Panc1 (cell line): ENCODE measurements around the gene LMO1. TPM values are rescaled to one million over a fixed set of nuclear protein-coding genes. Genes with fewer than 3 reads are reported as not detected.

Source experiments
- ATAC-seq: fragments of 200-7000 bp; cut with Tn5 transposase; 2 replicates; pipeline ENCODE4 v1.9.1; 2020; ENCODE audit warnings: mild to moderate bottlenecking, moderate library complexity
- BruUV-seq: library from RNA; stranded (reverse); fragments of 400-500 nt; replicated peaks from 2 replicates; lab custom pipeline; 2021; lab: Mats Ljungman, UMichigan
- CTCF ChIA-PET: fragments of 300-600 bp; sonication (Branson Sonifier 250); formaldehyde crosslinking; loops from one replicate; lab custom pipeline; 2022; ENCODE audit warnings: antibody characterized with exemption; lab: Charles Lee
- POLR2A ChIA-PET: fragments of 300-600 bp; sonication (Branson Sonifier 250); formaldehyde crosslinking; loops from one replicate; lab custom pipeline; 2022; ENCODE audit warnings: antibody characterized with exemption; lab: Charles Lee
- DNase-seq: peaks from one replicate; pipeline ENCODE4 v3.0.0-alpha.2; 2010; ENCODE audit warnings: low read depth, low spot score
- H3K27ac ChIP-seq: 2 replicates; pipeline ENCODE4 v1.5.1; 2011; ENCODE audit warnings: mild to moderate bottlenecking, low read length, inconsistent platforms
- H3K27me3 ChIP-seq: fragments of 200-500 bp; sonication (Bioruptor generic); 2 replicates; pipeline ENCODE4 v1.6.0; 2014; ENCODE audit warnings: low read length, inconsistent platforms; ENCODE audit not compliant: control insufficient read depth, insufficient read depth
- H3K36me3 ChIP-seq: fragments of 200-500 bp; sonication (Bioruptor generic); 2 replicates; pipeline ENCODE4 v1.5.1; 2014; ENCODE audit warnings: inconsistent platforms, mild to moderate bottlenecking, low read length, moderate library complexity; ENCODE audit not compliant: control insufficient read depth, insufficient read depth
- H3K4me1 ChIP-seq: 2 replicates; pipeline ENCODE4 v1.5.1; 2011; ENCODE audit warnings: inconsistent platforms, mild to moderate bottlenecking, low read length, moderate library complexity; ENCODE audit not compliant: control insufficient read depth, insufficient read depth
- H3K4me3 ChIP-seq, 2 experiments: 2 replicates each; pipeline ENCODE4 v1.5.1; 2011 to 2012; ENCODE audit warnings: low read depth in 2 of 2, low read length in 2 of 2, mild to moderate bottlenecking in 2 of 2, inconsistent platforms in 1 of 2, moderate library complexity in 1 of 2
- H3K9me3 ChIP-seq: fragments of 200-500 bp; sonication (Bioruptor generic); 2 replicates; pipeline ENCODE4 v1.5.1; 2014; ENCODE audit warnings: low read depth, mild to moderate bottlenecking, inconsistent platforms, low read length, moderate library complexity; ENCODE audit not compliant: control insufficient read depth, insufficient read depth
- POLR2AphosphoS5 ChIP-seq: IDR thresholded peaks from 2 replicates; pipeline ENCODE4 v1.6.1; 2012; ENCODE audit warnings: mild to moderate bottlenecking, low read depth, low read length, moderate library complexity
- SIN3A ChIP-seq: IDR thresholded peaks from 2 replicates; pipeline ENCODE4 v1.6.1; 2012; ENCODE audit warnings: low read depth, mild to moderate bottlenecking, low read length, moderate library complexity, borderline replicate concordance; ENCODE audit not compliant: insufficient read depth
- TCF7L2 ChIP-seq: IDR thresholded peaks from 2 replicates; pipeline ENCODE4 v1.6.1; 2011; ENCODE audit warnings: mild to moderate bottlenecking, low read depth, low read length, inconsistent platforms
- in situ Hi-C: cut with HindIII; loops from 2 replicates; pipeline ENCODE4 v1.10.0; 2016; ENCODE audit warnings: low sequenced_read_pairs, low pct_unique_long_range_greater_than_20kb
- intact Hi-C: fragments of 100-400 bp; cut with micrococcal nuclease; formaldehyde crosslinking; loops from one replicate; pipeline ENCODE4 v1.10.0; 2022; ENCODE audit not compliant: unreplicated experiment
- total RNA-seq: library from RNA; stranded (reverse); gene quantifications from one replicate; pipeline ENCODE4 v1.2.1, GENCODE V29; 2021; ENCODE audit not compliant: unreplicated experiment
- TF ChIP-seq, protein P1 (sequence below): fragments of 450-650 bp; IDR thresholded peaks from 2 replicates; pipeline ENCODE4 v1.5.1; 2017; ENCODE audit warnings: mild to moderate bottlenecking
- TF ChIP-seq, protein P2 (sequence below), 2 experiments: IDR thresholded peaks; 2 replicates each; pipeline ENCODE4 v1.6.1; 2011 to 2012; ENCODE audit warnings: low read depth in 2 of 2, control low read depth in 1 of 2, low read length in 1 of 2, mild to moderate bottlenecking in 1 of 2, moderate library complexity in 1 of 2; ENCODE audit not compliant: insufficient read depth in 1 of 2

LMO1 gene
- total RNA-seq, 1 experiment from 2014 or later = not detected

DNA sequence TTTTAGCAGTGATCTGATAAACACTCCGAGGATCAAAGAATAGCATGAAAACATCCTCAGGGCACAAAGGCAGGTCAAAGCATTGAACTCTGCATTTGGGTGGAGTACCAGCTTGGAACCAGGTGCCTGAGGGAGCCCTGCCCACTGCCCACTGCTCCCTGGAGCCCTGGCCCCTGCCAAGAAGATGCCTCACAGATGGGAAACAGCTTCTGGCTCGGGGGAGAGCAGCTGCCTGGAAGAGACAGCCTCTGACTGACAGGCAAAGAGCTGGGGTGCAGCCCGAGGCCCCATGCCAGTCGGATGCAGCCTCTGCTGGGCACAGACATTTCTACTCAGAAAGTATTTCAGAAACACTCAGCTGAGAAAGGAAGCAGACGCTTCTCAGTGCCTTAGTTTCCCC is 13.2 kb downstream of the LMO1 start:
- in situ Hi-C loops = no loop called here
- intact Hi-C loops = no loop called here
- H3K36me3 ChIP-seq = no peaks in the 10 kb centered on the region
- ATAC-seq (no peak), DNase-seq (no peak)
- no peaks in the 10 kb centered on the region for H3K9me3 ChIP-seq
- H3K4me1 ChIP-seq = no peaks in the 10 kb centered on the region
- ChIA-PET CTCF (no interaction called here), POLR2A (interaction anchor here (0.6 kb wide), 1 partner anchor 64 kb away, joined by 4 read pairs; no protein-coding TSS in a partner anchor)
- no peak overlapping the region for H3K4me3 ChIP-seq
- peaks cover 15% of the 10 kb centered on the region for H3K27me3 ChIP-seq
- TF ChIP-seq, protein P1, sequence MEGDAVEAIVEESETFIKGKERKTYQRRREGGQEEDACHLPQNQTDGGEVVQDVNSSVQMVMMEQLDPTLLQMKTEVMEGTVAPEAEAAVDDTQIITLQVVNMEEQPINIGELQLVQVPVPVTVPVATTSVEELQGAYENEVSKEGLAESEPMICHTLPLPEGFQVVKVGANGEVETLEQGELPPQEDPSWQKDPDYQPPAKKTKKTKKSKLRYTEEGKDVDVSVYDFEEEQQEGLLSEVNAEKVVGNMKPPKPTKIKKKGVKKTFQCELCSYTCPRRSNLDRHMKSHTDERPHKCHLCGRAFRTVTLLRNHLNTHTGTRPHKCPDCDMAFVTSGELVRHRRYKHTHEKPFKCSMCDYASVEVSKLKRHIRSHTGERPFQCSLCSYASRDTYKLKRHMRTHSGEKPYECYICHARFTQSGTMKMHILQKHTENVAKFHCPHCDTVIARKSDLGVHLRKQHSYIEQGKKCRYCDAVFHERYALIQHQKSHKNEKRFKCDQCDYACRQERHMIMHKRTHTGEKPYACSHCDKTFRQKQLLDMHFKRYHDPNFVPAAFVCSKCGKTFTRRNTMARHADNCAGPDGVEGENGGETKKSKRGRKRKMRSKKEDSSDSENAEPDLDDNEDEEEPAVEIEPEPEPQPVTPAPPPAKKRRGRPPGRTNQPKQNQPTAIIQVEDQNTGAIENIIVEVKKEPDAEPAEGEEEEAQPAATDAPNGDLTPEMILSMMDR = no peak
- TF ChIP-seq, protein P2, sequence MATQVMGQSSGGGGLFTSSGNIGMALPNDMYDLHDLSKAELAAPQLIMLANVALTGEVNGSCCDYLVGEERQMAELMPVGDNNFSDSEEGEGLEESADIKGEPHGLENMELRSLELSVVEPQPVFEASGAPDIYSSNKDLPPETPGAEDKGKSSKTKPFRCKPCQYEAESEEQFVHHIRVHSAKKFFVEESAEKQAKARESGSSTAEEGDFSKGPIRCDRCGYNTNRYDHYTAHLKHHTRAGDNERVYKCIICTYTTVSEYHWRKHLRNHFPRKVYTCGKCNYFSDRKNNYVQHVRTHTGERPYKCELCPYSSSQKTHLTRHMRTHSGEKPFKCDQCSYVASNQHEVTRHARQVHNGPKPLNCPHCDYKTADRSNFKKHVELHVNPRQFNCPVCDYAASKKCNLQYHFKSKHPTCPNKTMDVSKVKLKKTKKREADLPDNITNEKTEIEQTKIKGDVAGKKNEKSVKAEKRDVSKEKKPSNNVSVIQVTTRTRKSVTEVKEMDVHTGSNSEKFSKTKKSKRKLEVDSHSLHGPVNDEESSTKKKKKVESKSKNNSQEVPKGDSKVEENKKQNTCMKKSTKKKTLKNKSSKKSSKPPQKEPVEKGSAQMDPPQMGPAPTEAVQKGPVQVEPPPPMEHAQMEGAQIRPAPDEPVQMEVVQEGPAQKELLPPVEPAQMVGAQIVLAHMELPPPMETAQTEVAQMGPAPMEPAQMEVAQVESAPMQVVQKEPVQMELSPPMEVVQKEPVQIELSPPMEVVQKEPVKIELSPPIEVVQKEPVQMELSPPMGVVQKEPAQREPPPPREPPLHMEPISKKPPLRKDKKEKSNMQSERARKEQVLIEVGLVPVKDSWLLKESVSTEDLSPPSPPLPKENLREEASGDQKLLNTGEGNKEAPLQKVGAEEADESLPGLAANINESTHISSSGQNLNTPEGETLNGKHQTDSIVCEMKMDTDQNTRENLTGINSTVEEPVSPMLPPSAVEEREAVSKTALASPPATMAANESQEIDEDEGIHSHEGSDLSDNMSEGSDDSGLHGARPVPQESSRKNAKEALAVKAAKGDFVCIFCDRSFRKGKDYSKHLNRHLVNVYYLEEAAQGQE (IDR thresholded peaks at IDR 0.05; ENCODE audit: insufficient read depth in 1 of 2, low read depth in 2 of 2, low read length in 1 of 2) = no peak
- TF ChIP-seq POLR2AphosphoS5 (no peak), SIN3A (no peak), TCF7L2 (no peak)
- H3K27ac ChIP-seq = no peak overlapping the region
- no TSS peak for BruUV-seq

DNA sequence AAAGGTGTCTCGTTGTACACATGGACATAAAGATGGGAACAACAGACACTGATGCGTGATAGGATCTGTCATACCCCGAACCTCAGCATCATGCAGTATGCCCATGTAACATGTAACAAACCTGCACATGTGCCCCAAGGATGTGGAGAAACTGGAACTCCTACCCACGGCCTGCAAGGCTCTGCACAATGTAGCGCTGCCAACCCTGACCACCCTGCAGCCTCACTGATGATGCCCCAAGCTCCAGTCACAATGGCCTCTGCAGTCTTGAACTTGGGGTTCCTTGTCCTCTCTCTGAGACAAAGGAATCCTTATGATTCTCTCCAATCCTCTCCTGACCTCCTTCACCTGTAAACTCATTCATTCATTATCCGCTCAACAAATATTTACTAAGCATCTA is 14.2 kb downstream of the LMO1 start:
- no peak for ATAC-seq
- POLR2A ChIA-PET = no interaction called here
- BruUV-seq = no TSS peak
- Histone ChIP-seq H3K9me3 (no peaks in the 10 kb centered on the region), H3K27me3 (peaks cover 23% of the 10 kb centered on the region), H3K4me1 (no peaks in the 10 kb centered on the region), H3K36me3 (no peaks in the 10 kb centered on the region), H3K27ac (no peak overlapping the region), H3K4me3 (no peak overlapping the region)
- TF ChIP-seq SIN3A (no peak), POLR2AphosphoS5 (no peak), TCF7L2 (no peak)
- TF ChIP-seq, protein P1 = no peak
- TF ChIP-seq, protein P2 (IDR thresholded peaks at IDR 0.05; ENCODE audit: insufficient read depth in 1 of 2, low read depth in 2 of 2, low read length in 1 of 2) = no peak
- intact Hi-C loops (no loop called here), in situ Hi-C loops (no loop called here)
- no peak for DNase-seq
- CTCF ChIA-PET = interaction anchor here (0.6 to 0.9 kb wide), 2 partner anchors 14 to 19 kb away, joined by 3 read pairs; no protein-coding TSS in a partner anchor
